Loucy (cell line): ENCODE measurements around the gene RMND5A.

Source experiments
- CTCF ChIP-seq: fragments of 200-600 bp; sonication (generic); conservative IDR thresholded peaks from 2 replicates; pipeline ENCODE4 v1.5.1; 2014; ENCODE audit warnings: mild to moderate bottlenecking, antibody characterized with exemption, low read length
- EZH2phosphoT487 ChIP-seq: fragments of 200-600 bp; IDR thresholded peaks from 2 replicates; pipeline ENCODE4 v1.6.1; 2018; ENCODE audit warnings: antibody characterized with exemption, mild to moderate bottlenecking, moderate library complexity, borderline replicate concordance

- TF ChIP-seq CTCF (no peak), EZH2phosphoT487 (no peak)
These were observed 50.8 kb downstream of the RMND5A start for GRCh38 chr2:86770816-86771301.
